ENCODE results near the gene ENTR1.

Gene ENTR1

GRCh38 chr9:136363106-136363948 lies 47.1 kb downstream of the ENTR1 start, which contains the start of gene DNLZ:
DNLZ (minus strand) TSS chr9:136363744; CDS start chr9:136363714, 30 bp downstream.
- in situ Hi-C loops (cut with HindIII; ENCODE audit: low sequenced_read_pairs) = loop anchor here (10.0 kb wide), 1 partner anchor 89 kb away; no protein-coding TSS in a partner anchor
- H3K4me3 ChIP-seq (ENCODE audit: low read depth, low read length) = peak within 1 kb of the TSS; percentile 60
- DNase-seq (ENCODE audit: low read depth) = peak; percentile 81
- peak; percentile 85 for TF ChIP-seq CTCF (IDR thresholded peaks at IDR 0.05; ENCODE audit: low read depth, low read length, missing control alignments)

GRCh38 chr9:136362450-136362784 lies 48.0 kb downstream of the ENTR1 start:
- in situ Hi-C loops (cut with HindIII; ENCODE audit: low sequenced_read_pairs) = loop anchor here (10.0 kb wide), 1 partner anchor 88 kb away; no protein-coding TSS in a partner anchor
- no peak for DNase-seq (ENCODE audit: low read depth)
- no peak for TF ChIP-seq CTCF (IDR thresholded peaks at IDR 0.05; ENCODE audit: low read depth, low read length, missing control alignments)
- no peak overlapping the region for H3K4me3 ChIP-seq (ENCODE audit: low read depth, low read length)

- no peak overlapping the region for H3K4me3 ChIP-seq (ENCODE audit: low read depth, low read length)
- TF ChIP-seq CTCF (IDR thresholded peaks at IDR 0.05; ENCODE audit: low read depth, low read length, missing control alignments) = no peak
- in situ Hi-C loops (cut with HindIII; ENCODE audit: low sequenced_read_pairs) = loop anchor here (10.0 kb wide), 1 partner anchor 87 kb away; no protein-coding TSS in a partner anchor
- DNase-seq (ENCODE audit: low read depth) = no peak
Observed at GRCh38 chr9:136361754-136362449, 48.5 kb downstream of the ENTR1 start.

- in situ Hi-C loops (cut with HindIII; ENCODE audit: low sequenced_read_pairs) = loop anchor here (10.0 kb wide), 1 partner anchor 86 kb away; no protein-coding TSS in a partner anchor
- no peak for TF ChIP-seq CTCF (IDR thresholded peaks at IDR 0.05; ENCODE audit: low read depth, low read length, missing control alignments)
- no peak for DNase-seq (ENCODE audit: low read depth)
- no peak overlapping the region for H3K4me3 ChIP-seq (ENCODE audit: low read depth, low read length)
Observed at GRCh38 chr9:136361047-136361753, 49.2 kb downstream of the ENTR1 start.

GRCh38 chr9:136359774-136360718 lies 50.4 kb downstream of the ENTR1 start:
- no peak for DNase-seq (ENCODE audit: low read depth)
- no peak for TF ChIP-seq CTCF (IDR thresholded peaks at IDR 0.05; ENCODE audit: low read depth, low read length, missing control alignments)
- in situ Hi-C loops (cut with HindIII; ENCODE audit: low sequenced_read_pairs) = loop anchor here (10.0 kb wide), 1 partner anchor 85 kb away; no protein-coding TSS in a partner anchor
- no peak overlapping the region for H3K4me3 ChIP-seq (ENCODE audit: low read depth, low read length)

Measured in astrocyte of the cerebellum (primary cell).